ENCODE data around the gene LSM2. TPM values are rescaled to one million over a fixed set of nuclear protein-coding genes. Genes with fewer than 3 reads are reported as not detected.
"Not testable (repeated sequence)": the region's sequence is repeated elsewhere in the genome, so short reads cannot be mapped to it uniquely, and the experiment has no call there.

LSM2 gene
- 136 and 137 TPM in 2 replicates for total RNA-seq

DNA sequence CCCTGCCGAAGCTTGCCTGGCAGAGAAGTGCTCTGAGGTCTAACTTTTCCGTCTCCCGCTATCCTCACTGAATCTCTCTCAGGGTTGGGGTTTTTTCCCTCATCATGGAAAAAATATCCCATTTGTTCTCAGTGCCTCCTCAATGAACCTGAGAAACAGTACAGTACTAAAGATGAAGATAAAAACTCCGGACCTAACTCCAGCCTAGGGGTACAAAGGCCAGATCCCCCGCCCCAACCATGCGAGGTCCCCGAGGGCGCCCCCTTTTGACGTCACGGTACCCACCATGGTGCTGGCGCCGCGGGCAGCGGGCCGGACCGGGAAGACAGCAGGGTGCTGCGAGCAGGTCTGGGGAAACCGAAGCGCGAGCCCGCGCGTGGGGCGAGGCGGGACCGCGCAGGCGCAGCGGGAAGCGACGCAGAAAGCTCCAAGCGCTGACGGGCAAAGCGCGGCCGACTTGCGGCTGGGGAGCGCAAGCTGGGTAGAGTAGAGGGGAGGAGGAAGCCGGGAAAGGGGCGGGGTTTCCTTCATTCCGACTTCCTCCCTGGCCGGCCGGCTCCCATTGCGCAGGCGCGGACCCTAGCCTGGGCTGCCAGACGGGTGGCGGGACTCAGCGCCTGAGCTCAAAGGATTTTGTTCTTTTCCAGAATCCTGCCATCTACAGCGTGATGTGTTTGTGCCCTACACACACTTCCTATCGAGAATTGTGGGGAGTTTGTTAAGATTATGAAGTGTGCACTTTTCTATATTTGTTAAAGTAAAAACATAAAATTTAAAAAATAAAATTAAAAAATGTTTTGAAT, at the start of gene LSM2:
Gene LSM2, minus strand, starts transcription at position 497 of the 803 bp plus-strand sequence. Its CDS starts 209 bp downstream, at position 288.
- Mint-ChIP-seq H3K27ac (peak within 1 kb of the TSS; percentile 90), H3K4me3 (peak within 1 kb of the TSS; percentile 94), H3K4me1 (ENCODE audit: low read depth) (peaks cover 20% of the 10 kb centered on the region), H3K27me3 (ENCODE audit: insufficient read depth) (no peaks in the 10 kb centered on the region), H3K9me3 (no peaks in the 10 kb centered on the region), H3K36me3 (ENCODE audit: low read depth) (peaks cover 21% of the 10 kb centered on the region)
- intact Hi-C loops (cut with micrococcal nuclease) = loop anchor here (1.0 kb wide), 3 partner anchors 10 to 141 kb away; partner anchors contain the start of gene CLIC1
- peak; percentile 97 for DNase-seq (ENCODE audit: low spot score)

DNA sequence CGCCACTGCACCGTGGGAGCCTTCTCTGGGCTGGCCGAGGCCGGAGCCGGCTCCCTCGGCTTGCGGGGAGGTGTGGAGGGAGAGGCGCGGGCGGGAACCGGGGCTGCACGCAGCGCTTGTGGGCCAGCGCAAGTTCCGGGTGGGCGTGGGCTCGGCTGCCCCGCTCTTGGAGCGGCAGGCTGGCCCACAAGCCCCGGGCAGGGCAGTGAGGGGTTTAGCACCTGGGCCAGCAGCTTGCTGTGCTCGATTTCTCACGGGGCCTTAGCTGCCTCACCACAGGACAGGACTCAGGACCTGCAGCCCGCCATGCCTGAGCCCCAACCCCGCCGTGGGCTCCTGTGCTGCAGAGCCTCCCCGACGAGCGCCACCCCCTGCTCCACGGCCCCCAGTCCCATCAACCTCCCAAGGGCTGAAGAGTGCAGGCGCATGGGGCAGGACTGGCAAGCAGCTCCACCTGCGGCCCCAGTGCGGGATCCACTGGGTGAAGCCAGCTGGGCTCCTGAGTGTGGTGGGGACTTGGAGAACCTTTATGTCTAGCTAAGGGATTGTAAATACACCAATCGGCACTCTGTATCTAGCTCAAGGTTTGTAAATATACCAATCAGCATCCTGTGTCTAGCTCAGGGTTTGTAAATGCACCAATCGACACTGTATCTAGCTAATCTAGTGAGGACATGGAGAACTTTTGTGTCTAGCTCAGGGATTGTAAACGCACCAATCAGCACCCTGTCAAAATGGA, 45.4 kb upstream of the LSM2 start:
- H3K9me3 Mint-ChIP-seq; H3K27ac Mint-ChIP-seq; H3K36me3 Mint-ChIP-seq (ENCODE audit: low read depth); H3K27me3 Mint-ChIP-seq (ENCODE audit: insufficient read depth); intact Hi-C loops (cut with micrococcal nuclease); H3K4me1 Mint-ChIP-seq (ENCODE audit: low read depth); H3K4me3 Mint-ChIP-seq; DNase-seq (ENCODE audit: low spot score): not testable (repeated sequence)

DNA sequence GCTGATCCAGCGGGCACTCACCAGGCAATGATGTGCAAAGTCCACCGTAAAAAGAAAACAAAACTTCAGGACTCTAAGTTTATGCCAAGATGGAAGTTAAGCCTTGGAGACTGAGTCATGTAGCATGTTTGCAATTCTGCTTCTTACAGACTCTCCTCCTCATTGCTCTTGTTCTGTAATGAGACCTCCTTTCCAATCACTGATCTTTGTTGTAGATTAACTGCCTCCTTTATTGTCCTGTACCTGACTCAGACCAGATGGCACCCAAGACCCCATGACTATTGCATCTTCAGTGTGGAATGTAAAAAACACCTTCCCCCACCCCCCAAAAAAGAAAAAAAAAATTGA, 44.7 kb upstream of the LSM2 start:
- no peaks in the 10 kb centered on the region for H3K4me1 Mint-ChIP-seq (ENCODE audit: low read depth)
- peaks cover 5% of the 10 kb centered on the region for H3K9me3 Mint-ChIP-seq
- no peak for DNase-seq (ENCODE audit: low spot score)
- intact Hi-C loops (cut with micrococcal nuclease) = no loop called here
- peaks cover 4% of the 10 kb centered on the region for H3K36me3 Mint-ChIP-seq (ENCODE audit: low read depth)
- peaks cover 4% of the 10 kb centered on the region for H3K27me3 Mint-ChIP-seq (ENCODE audit: insufficient read depth)
- H3K27ac Mint-ChIP-seq = no peak overlapping the region
- H3K4me3 Mint-ChIP-seq = no peak overlapping the region

DNA sequence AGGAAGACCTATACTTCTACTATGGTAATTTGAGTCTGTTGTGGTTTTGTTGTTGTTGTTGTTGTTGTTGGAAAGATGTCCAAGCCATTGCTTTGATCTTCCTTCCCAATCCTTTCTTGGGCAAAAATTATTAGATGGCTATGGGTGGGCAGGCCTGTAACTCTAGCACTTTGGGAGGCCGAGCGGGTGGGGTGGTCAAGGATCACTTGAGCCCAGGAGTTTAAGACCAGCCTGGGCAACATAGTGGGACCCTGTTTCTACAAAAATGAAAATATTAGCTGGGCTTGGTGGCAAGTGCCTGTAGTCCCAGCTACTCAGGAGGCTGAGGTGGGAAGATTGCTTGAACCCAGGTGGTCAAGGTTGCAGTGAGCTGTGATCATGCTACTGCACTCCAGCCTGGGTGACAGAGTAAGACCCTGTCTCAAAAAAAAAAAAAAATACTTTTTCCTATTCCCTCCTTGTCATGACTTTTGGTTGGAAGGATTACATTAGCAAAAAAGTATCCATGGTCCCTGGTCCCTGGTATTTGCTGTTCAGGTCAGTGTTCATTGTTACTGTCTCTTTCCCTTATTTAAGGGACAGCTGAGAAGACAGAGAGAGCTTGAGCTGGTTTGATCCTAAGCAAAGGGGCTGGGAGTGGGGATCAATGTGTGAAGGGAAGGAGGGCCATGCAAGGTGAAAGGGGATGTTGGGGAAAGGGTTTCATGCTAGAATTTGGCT, 44.2 kb upstream of the LSM2 start:
- H3K36me3 Mint-ChIP-seq (ENCODE audit: low read depth) = peaks cover 4% of the 10 kb centered on the region
- H3K9me3 Mint-ChIP-seq = peaks cover 5% of the 10 kb centered on the region
- H3K27me3 Mint-ChIP-seq (ENCODE audit: insufficient read depth) = peaks cover 4% of the 10 kb centered on the region
- no peaks in the 10 kb centered on the region for H3K4me1 Mint-ChIP-seq (ENCODE audit: low read depth)
- H3K27ac Mint-ChIP-seq = no peak overlapping the region
- intact Hi-C loops (cut with micrococcal nuclease) = no loop called here
- H3K4me3 Mint-ChIP-seq = no peak overlapping the region
- DNase-seq (ENCODE audit: low spot score) = no peak

DNA sequence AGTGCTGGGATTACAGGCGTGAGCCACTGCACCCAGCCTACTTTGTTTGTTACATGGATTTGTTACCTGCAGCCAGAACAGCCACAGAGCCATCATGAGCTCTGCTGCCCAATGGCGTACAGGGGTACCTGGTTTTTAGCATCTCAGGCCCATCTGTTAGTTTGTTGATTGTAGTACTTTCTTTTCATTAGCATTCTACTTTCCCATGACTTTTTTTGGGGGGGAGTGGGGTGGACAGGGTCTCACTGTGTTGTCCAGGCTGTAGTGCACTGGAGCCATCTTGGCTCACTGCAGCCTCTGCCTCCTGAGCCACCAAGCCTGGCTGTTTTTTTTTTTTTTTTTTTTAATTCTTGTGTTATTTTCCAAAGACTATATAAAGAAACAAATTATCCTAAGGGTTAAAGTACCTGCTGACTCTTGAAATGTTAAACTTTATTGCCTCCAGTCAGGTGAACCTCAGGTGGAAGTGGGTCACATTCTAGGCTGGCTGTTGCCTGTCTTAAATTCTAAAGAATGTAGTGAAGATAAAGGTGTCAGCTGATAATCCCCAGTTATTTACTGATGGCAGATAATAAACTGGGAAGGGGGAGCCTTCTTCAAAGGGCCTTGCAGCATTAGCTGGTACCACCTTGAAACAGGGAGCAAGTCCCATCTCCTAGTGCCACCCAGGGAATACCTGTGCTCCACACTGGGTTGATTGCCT, 40.7 kb upstream of the LSM2 start:
- DNase-seq (ENCODE audit: low spot score) = no peak

DNA sequence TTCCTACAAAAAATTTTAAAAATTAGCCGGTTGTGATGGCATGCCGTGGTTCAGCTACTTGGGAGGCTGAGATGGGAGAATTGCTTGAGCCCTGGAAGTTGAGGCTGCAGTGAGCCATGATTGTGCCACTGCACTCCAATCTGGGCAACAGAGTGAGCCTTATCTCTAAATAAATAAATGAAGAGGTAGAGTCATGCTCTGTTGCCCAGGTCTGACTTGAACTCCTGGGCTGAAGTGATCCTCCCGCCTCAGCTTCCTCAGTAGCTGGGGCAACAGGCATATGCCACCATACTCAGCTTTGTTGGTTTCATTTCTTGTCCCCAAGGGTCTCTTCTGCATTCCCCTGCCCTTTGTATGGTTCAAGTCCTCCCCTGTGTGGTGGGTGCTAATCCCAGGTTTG, 37.7 kb upstream of the LSM2 start:
- Mint-ChIP-seq H3K27me3 (ENCODE audit: insufficient read depth) (peaks cover 4% of the 10 kb centered on the region), H3K9me3 (no peaks in the 10 kb centered on the region), H3K4me3 (no peak overlapping the region), H3K4me1 (ENCODE audit: low read depth) (peaks cover 10% of the 10 kb centered on the region), H3K27ac (no peak overlapping the region), H3K36me3 (ENCODE audit: low read depth) (peaks cover 21% of the 10 kb centered on the region)
- intact Hi-C loops (cut with micrococcal nuclease) = no loop called here
- DNase-seq (ENCODE audit: low spot score) = no peak

More for the DNA sequence above, 40.7 kb upstream of the LSM2 start:
- Mint-ChIP-seq H3K4me3 (no peak overlapping the region), H3K27me3 (ENCODE audit: insufficient read depth) (peaks cover 4% of the 10 kb centered on the region), H3K36me3 (ENCODE audit: low read depth) (peaks cover 6% of the 10 kb centered on the region), H3K27ac (no peak overlapping the region), H3K4me1 (ENCODE audit: low read depth) (no peaks in the 10 kb centered on the region), H3K9me3 (no peaks in the 10 kb centered on the region)
- intact Hi-C loops (cut with micrococcal nuclease) = no loop called here

GRCh38 chr6:31842053-31842452, 35.3 kb upstream of the LSM2 start:
- DNase-seq (ENCODE audit: low spot score) = no peak
- no peak overlapping the region for H3K4me3 Mint-ChIP-seq
- no peaks in the 10 kb centered on the region for H3K9me3 Mint-ChIP-seq
- peaks cover 39% of the 10 kb centered on the region for H3K36me3 Mint-ChIP-seq (ENCODE audit: low read depth)
- H3K27ac Mint-ChIP-seq = no peak overlapping the region
- H3K27me3 Mint-ChIP-seq (ENCODE audit: insufficient read depth) = no peaks in the 10 kb centered on the region
- intact Hi-C loops (cut with micrococcal nuclease) = no loop called here
- peaks cover 24% of the 10 kb centered on the region for H3K4me1 Mint-ChIP-seq (ENCODE audit: low read depth)

DNA sequence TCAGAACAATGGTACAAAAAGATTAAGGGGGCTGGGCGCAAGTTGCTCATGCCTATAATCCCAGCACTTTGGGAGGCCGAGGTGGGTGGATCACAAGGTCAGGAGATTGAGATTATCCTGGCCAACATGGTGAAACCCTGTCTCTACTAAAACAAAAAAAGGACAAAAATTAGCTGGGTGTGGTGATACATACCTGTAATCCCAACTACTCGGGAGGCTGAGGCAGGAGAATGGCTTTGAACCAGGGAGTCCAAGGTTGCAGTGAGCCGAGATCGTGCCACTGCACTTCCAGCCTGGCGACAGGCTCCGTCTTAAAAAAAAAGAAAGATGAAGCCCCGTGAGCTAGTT, 33.0 kb upstream of the LSM2 start:
- peaks cover 41% of the 10 kb centered on the region for H3K4me1 Mint-ChIP-seq (ENCODE audit: low read depth)
- intact Hi-C loops (cut with micrococcal nuclease); H3K4me3 Mint-ChIP-seq; H3K27me3 Mint-ChIP-seq (ENCODE audit: insufficient read depth); DNase-seq (ENCODE audit: low spot score); H3K9me3 Mint-ChIP-seq; H3K27ac Mint-ChIP-seq: not testable (repeated sequence)
- H3K36me3 Mint-ChIP-seq (ENCODE audit: low read depth) = peaks cover 52% of the 10 kb centered on the region

DNA sequence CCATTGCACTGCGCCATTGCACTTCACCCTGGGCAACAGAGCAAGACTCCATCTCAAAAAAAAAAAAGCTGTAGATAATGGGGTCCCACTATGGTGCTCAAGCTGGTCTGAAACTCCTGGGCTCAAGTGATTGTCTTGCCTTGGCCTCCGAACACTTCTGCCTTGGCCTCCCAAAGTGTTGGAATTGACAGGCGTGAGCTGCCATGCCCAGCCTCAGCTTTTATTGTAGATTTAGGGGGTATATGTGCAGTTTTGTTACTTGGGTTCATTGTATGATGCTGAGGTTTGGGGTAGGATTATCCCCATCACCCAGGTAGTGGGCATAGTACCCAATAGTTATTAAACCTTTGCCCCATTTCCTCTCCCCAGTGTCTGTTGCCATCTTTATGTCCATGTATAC, 32.2 kb upstream of the LSM2 start:
- Mint-ChIP-seq H3K36me3 (ENCODE audit: low read depth) (peaks cover 54% of the 10 kb centered on the region), H3K27ac (no peak overlapping the region), H3K9me3 (no peaks in the 10 kb centered on the region), H3K27me3 (ENCODE audit: insufficient read depth) (no peaks in the 10 kb centered on the region), H3K4me1 (ENCODE audit: low read depth) (peaks cover 49% of the 10 kb centered on the region), H3K4me3 (peak overlapping the region; percentile 59)
- no peak for DNase-seq (ENCODE audit: low spot score)
- intact Hi-C loops (cut with micrococcal nuclease) = no loop called here

- DNase-seq (ENCODE audit: low spot score); H3K27ac Mint-ChIP-seq; intact Hi-C loops (cut with micrococcal nuclease); H3K9me3 Mint-ChIP-seq; H3K27me3 Mint-ChIP-seq (ENCODE audit: insufficient read depth): not testable (repeated sequence)
- Mint-ChIP-seq H3K4me3 (peak overlapping the region; percentile 94), H3K4me1 (ENCODE audit: low read depth) (peaks cover 49% of the 10 kb centered on the region), H3K36me3 (ENCODE audit: low read depth) (peaks cover 54% of the 10 kb centered on the region)
Measured at GRCh38 chr6:31838114-31838553, 31.4 kb upstream of the LSM2 start.

DNA sequence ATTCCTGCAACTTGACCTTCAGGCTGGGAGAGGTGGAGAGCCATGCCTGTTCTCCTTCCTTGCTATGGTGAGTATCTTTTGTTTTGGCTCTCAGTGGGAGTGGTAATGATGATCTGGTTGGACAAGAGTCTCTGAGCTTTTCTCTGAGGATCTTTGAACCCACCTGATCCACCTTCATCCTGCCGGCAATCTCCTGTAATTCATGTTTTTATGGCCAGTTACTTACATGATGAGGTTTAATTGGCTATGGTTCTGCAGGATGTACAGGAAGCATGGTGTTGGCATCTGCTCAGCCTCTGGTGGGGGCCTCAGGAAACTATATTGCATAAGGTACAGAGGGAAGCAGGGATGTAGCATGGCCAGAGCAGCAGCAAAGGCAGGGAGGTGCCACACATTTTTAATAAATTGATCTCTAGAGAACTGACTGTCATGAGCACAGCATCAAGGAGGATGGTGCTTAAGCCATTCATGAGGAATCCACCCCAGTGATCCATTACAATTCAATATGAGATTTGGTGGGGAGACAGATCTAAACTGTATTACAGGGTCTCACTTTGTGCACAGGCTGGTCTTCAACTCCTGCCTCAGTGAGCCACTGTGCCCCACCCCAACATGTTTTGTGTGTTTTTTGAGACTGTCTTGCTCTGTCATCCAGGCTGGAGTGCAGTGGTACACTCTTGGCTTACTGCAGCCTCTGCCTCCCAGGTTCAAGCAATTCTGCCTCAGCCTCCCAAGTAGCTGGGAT, 30.8 kb upstream of the LSM2 start:
- peak overlapping the region; percentile 67 for H3K27ac Mint-ChIP-seq
- DNase-seq (ENCODE audit: low spot score) = no peak
- H3K36me3 Mint-ChIP-seq (ENCODE audit: low read depth) = peaks cover 54% of the 10 kb centered on the region
- peaks cover 49% of the 10 kb centered on the region for H3K4me1 Mint-ChIP-seq (ENCODE audit: low read depth)
- peak overlapping the region; percentile 94 for H3K4me3 Mint-ChIP-seq
- H3K27me3 Mint-ChIP-seq (ENCODE audit: insufficient read depth) = no peaks in the 10 kb centered on the region
- intact Hi-C loops (cut with micrococcal nuclease) = no loop called here
- no peaks in the 10 kb centered on the region for H3K9me3 Mint-ChIP-seq

Data from activated T-helper 1 cell treated with anti-CD3 and anti-CD28 coated beads, Interleukin-12 subunit alpha, Interleukin-12 subunit beta, Interleukin-2, Interleukin-4 antibody, amounts not matched to agents 30 ng/mL and 10 ng/mL and 1 ng/mL, durations not matched to agents 14 hours and 24 hours and 36 hours (primary cell).